ENCODE measurements around the gene PLA2G4E.

GRCh38 chr15:41945221-41945620, 75.6 kb downstream of the PLA2G4E start:
- TF ChIP-seq CTCF (IDR thresholded peaks at IDR 0.05) (no peak), ZFX (IDR thresholded peaks at IDR 0.05; ENCODE audit: borderline replicate concordance) (no peak)

Data from 22Rv1 (cell line).